ENCODE measurements around the gene TUFM. TPM values are rescaled to one million over a fixed set of nuclear protein-coding genes. Genes with fewer than 3 reads are reported as not detected.
A peak's percentile ranks its signal among the peaks of the same experiment; 100 is the strongest.

TUFM gene
- total RNA-seq, 1 donor from 2014 or later: 189 TPM

GRCh38 chr16:28846933-28847273 is 755 bp upstream of the TUFM start:
- no peak for TF ChIP-seq CTCF (IDR thresholded peaks at IDR 0.05)
- Mint-ChIP-seq H3K27me3 (no peaks in the 10 kb centered on the region), H3K9me3 (no peaks in the 10 kb centered on the region), H3K4me1 (peaks cover 28% of the 10 kb centered on the region), H3K4me3 (peak overlapping the region; percentile 95), H3K36me3 (ENCODE audit: low read depth) (peaks cover 46% of the 10 kb centered on the region), H3K27ac (peak overlapping the region; percentile 90)
- ATAC-seq (ENCODE audit: low read depth): no peak
- ChIA-PET POLR2A (interaction anchor here (0.6 to 6.6 kb wide), 15 partner anchors 8 to 1526 kb away, joined by 3 to 113 read pairs (median 6); partner anchors contain the start of genes ATXN2L, CD19, NFATC2IP and RABEP2), CTCF (interaction anchor here (0.7 to 4.9 kb wide), 7 partner anchors 17 to 130 kb away, joined by 3 to 20 read pairs (median 4); partner anchors contain the start of genes ATXN2L and SH2B1)
- intact Hi-C loops (cut with micrococcal nuclease): loop anchor here (1.0 kb wide), 5 partner anchors 16 to 103 kb away; partner anchors contain the start of genes NFATC2IP and SH2B1
- no peak for DNase-seq

GRCh38 chr16:28845761-28846079 is 428 bp downstream of the TUFM start:
- TF ChIP-seq CTCF (IDR thresholded peaks at IDR 0.05): no peak
- ChIA-PET CTCF (interaction anchor here (0.7 to 4.9 kb wide), 6 partner anchors 14 to 132 kb away, joined by 3 to 20 read pairs (median 4); partner anchors contain the start of gene ATXN2L), POLR2A (interaction anchor here (0.5 to 6.6 kb wide), 20 partner anchors 8 to 913 kb away, joined by 3 to 113 read pairs (median 6); partner anchors contain the start of genes ATXN2L, CD19, CLN3 and NFATC2IP)
- H3K27me3 Mint-ChIP-seq: no peaks in the 10 kb centered on the region
- peaks cover 28% of the 10 kb centered on the region for H3K4me1 Mint-ChIP-seq
- H3K27ac Mint-ChIP-seq: peak overlapping the region; percentile 90
- peaks cover 55% of the 10 kb centered on the region for H3K36me3 Mint-ChIP-seq (ENCODE audit: low read depth)
- DNase-seq (no peak), ATAC-seq (ENCODE audit: low read depth) (no peak)
- no peaks in the 10 kb centered on the region for H3K9me3 Mint-ChIP-seq
- intact Hi-C loops (cut with micrococcal nuclease): loop anchor here (1.0 kb wide), 5 partner anchors 18 to 105 kb away; partner anchors contain the start of genes NFATC2IP and SH2B1
- peak overlapping the region; percentile 95 for H3K4me3 Mint-ChIP-seq

- Mint-ChIP-seq H3K9me3 (no peaks in the 10 kb centered on the region), H3K27me3 (no peaks in the 10 kb centered on the region), H3K27ac (peak overlapping the region; percentile 90), H3K4me3 (peak overlapping the region; percentile 95), H3K4me1 (peaks cover 28% of the 10 kb centered on the region), H3K36me3 (ENCODE audit: low read depth) (peaks cover 55% of the 10 kb centered on the region)
- DNase-seq: no peak
- no peak for ATAC-seq (ENCODE audit: low read depth)
- no peak for TF ChIP-seq CTCF (IDR thresholded peaks at IDR 0.05)
- POLR2A ChIA-PET: interaction anchor here (0.6 to 6.6 kb wide), 12 partner anchors 7 to 914 kb away, joined by 3 to 113 read pairs (median 6); partner anchors contain the start of genes ATXN2L, RABEP2 and SH2B1
- intact Hi-C loops (cut with micrococcal nuclease): no loop called here
- CTCF ChIA-PET: no interaction called here
These were observed 855 bp downstream of the TUFM start for GRCh38 chr16:28845293-28845692.

GRCh38 chr16:28844226-28844885 is 1.8 kb downstream of the TUFM start:
- CTCF ChIA-PET: no interaction called here
- DNase-seq (no peak), ATAC-seq (ENCODE audit: low read depth) (no peak)
- TF ChIP-seq CTCF (IDR thresholded peaks at IDR 0.05): no peak
- intact Hi-C loops (cut with micrococcal nuclease): no loop called here
- Mint-ChIP-seq H3K27ac (no peak overlapping the region), H3K4me1 (peaks cover 28% of the 10 kb centered on the region), H3K36me3 (ENCODE audit: low read depth) (peaks cover 58% of the 10 kb centered on the region), H3K9me3 (no peaks in the 10 kb centered on the region), H3K4me3 (peak overlapping the region; percentile 19), H3K27me3 (no peaks in the 10 kb centered on the region)
- POLR2A ChIA-PET: interaction anchor here (0.9 to 6.6 kb wide), 5 partner anchors 16 to 101 kb away, joined by 4 to 113 read pairs (median 31); partner anchors contain the start of genes ATXN2L, RABEP2 and SH2B1

GRCh38 chr16:28843766-28844165 is 2.4 kb downstream of the TUFM start:
- Mint-ChIP-seq H3K4me3 (peak overlapping the region; percentile 19), H3K27me3 (no peaks in the 10 kb centered on the region), H3K36me3 (ENCODE audit: low read depth) (peaks cover 61% of the 10 kb centered on the region), H3K9me3 (no peaks in the 10 kb centered on the region), H3K27ac (no peak overlapping the region), H3K4me1 (peaks cover 28% of the 10 kb centered on the region)
- no peak for DNase-seq
- no peak for TF ChIP-seq CTCF (IDR thresholded peaks at IDR 0.05)
- ChIA-PET CTCF (no interaction called here), POLR2A (interaction anchor here (5.3 to 6.6 kb wide), 2 partner anchors 20 to 80 kb away, joined by 31 to 113 read pairs; partner anchors contain the start of genes RABEP2 and SH2B1)
- ATAC-seq (ENCODE audit: low read depth): no peak
- intact Hi-C loops (cut with micrococcal nuclease): no loop called here
